HL-60/S4 treated with retinoic acid at 250 ng/mL for 4 days and 3 days (cell line): ENCODE measurements around the gene GRIN3A.
"Not testable (repeated sequence)": the region's sequence is repeated elsewhere in the genome, so short reads cannot be mapped to it uniquely, and the experiment has no call there.

ENCODE experiments used
- in situ Hi-C: fragments of 300-500 bp; cut with MboI; formaldehyde crosslinking; loops from 2 replicates; pipeline ENCODE4 v1.7.0; 2022; ENCODE audit warnings: low sequenced_read_pairs

GRIN3A gene

GRCh38 chr9:101738566-101739183, at the start of gene GRIN3A:
Gene GRIN3A, minus strand, starts transcription at chr9:101738647. Its CDS starts 668 bp downstream, at chr9:101737979.
- in situ Hi-C loops: no loop called here

GRCh38 chr9:101787891-101788290, 49.4 kb upstream of the GRIN3A start:
- in situ Hi-C loops: no loop called here

- in situ Hi-C loops: no loop called here
Observed at GRCh38 chr9:101778332-101778731, 39.9 kb upstream of the GRIN3A start.

GRCh38 chr9:101764472-101764871, 26.0 kb upstream of the GRIN3A start:
- in situ Hi-C loops: no loop called here

GRCh38 chr9:101758304-101758930, 20.0 kb upstream of the GRIN3A start:
- in situ Hi-C loops: no loop called here

GRCh38 chr9:101753716-101754115, 15.3 kb upstream of the GRIN3A start:
- in situ Hi-C loops: no loop called here

GRCh38 chr9:101751895-101752294, 13.4 kb upstream of the GRIN3A start:
- in situ Hi-C loops: no loop called here

- in situ Hi-C loops: no loop called here
Observed at GRCh38 chr9:101739311-101739710, 864 bp upstream of the GRIN3A start.

- in situ Hi-C loops: no loop called here
Observed at GRCh38 chr9:101737705-101738565, 512 bp downstream of the GRIN3A start.

GRCh38 chr9:101737165-101737704, 1.2 kb downstream of the GRIN3A start:
- in situ Hi-C loops: no loop called here

GRCh38 chr9:101736717-101737116, 1.7 kb downstream of the GRIN3A start:
- in situ Hi-C loops: no loop called here

GRCh38 chr9:101731429-101731828, 7.0 kb downstream of the GRIN3A start:
- in situ Hi-C loops: no loop called here

GRCh38 chr9:101727612-101728524, 10.6 kb downstream of the GRIN3A start:
- in situ Hi-C loops: no loop called here

- in situ Hi-C loops: not testable (repeated sequence)
Observed at GRCh38 chr9:101724271-101724670, 14.2 kb downstream of the GRIN3A start.

GRCh38 chr9:101718192-101718591, 20.3 kb downstream of the GRIN3A start:
- in situ Hi-C loops: no loop called here

GRCh38 chr9:101716629-101717028, 21.8 kb downstream of the GRIN3A start:
- in situ Hi-C loops: no loop called here

- in situ Hi-C loops: no loop called here
Observed at GRCh38 chr9:101711330-101711941, 27.0 kb downstream of the GRIN3A start.

GRCh38 chr9:101708855-101709254, 29.6 kb downstream of the GRIN3A start:
- in situ Hi-C loops: no loop called here

- in situ Hi-C loops: no loop called here
Observed at GRCh38 chr9:101707721-101708120, 30.7 kb downstream of the GRIN3A start.

GRCh38 chr9:101706997-101707396, 31.4 kb downstream of the GRIN3A start:
- in situ Hi-C loops: no loop called here
